SK-N-SH treated with all-trans-retinoic acid at 6 μM for 48 hours (cell line): ENCODE results near the gene XYLT2.

Experiments
- POU6F1 ChIP-seq: fragments of 250-450 bp; sonication (Bioruptor Pico); IDR thresholded peaks from 2 replicates; pipeline ENCODE4 v1.8.0; 2021; ENCODE audit warnings: low read depth, mild to moderate bottlenecking, moderate library complexity, borderline replicate concordance
- PPARA ChIP-seq: fragments of 250-450 bp; sonication (Bioruptor Pico); IDR thresholded peaks from 2 replicates; pipeline ENCODE4 v1.5.0; 2020; ENCODE audit warnings: mild to moderate bottlenecking, borderline replicate concordance
- SNAI2 ChIP-seq: fragments of 250-450 bp; sonication (Bioruptor Pico); IDR thresholded peaks from 2 replicates; pipeline ENCODE4 v1.5.0; 2020; ENCODE audit warnings: mild to moderate bottlenecking, moderate library complexity
- ZFP3 ChIP-seq: fragments of 250-450 bp; sonication (Bioruptor Pico); IDR thresholded peaks from 2 replicates; pipeline ENCODE4 v1.5.0; 2020; ENCODE audit warnings: mild to moderate bottlenecking, moderate library complexity
- ZFP30 ChIP-seq: fragments of 450-650 bp; formaldehyde crosslinking; IDR thresholded peaks from 2 replicates; pipeline ENCODE4 v1.5.0; 2022; ENCODE audit warnings: mild to moderate bottlenecking, moderate library complexity
- ZNF70 ChIP-seq: fragments of 450-650 bp; formaldehyde crosslinking; IDR thresholded peaks from 2 replicates; pipeline ENCODE4 v1.5.0; 2020; ENCODE audit warnings: mild to moderate bottlenecking, moderate library complexity

- TF ChIP-seq SNAI2 (no peak), ZNF70 (CRISPR knock-in tag) (no peak), POU6F1 (CRISPR knock-in tag) (no peak), PPARA (CRISPR knock-in tag) (no peak), ZFP30 (CRISPR knock-in tag) (no peak), ZFP3 (no peak)
Measured at GRCh38 chr17:50392621-50393020, 46.7 kb downstream of the XYLT2 start.
